ENCODE data around the gene RUFY1.

RUFY1 gene

GRCh38 chr5:179606071-179606909 is 55.9 kb downstream of the RUFY1 start:
- DNase-seq (ENCODE audit: low read depth), result no peak

- no peak for DNase-seq (ENCODE audit: low read depth)
These were observed 56.5 kb downstream of the RUFY1 start for GRCh38 chr5:179606910-179607159.

DNA sequence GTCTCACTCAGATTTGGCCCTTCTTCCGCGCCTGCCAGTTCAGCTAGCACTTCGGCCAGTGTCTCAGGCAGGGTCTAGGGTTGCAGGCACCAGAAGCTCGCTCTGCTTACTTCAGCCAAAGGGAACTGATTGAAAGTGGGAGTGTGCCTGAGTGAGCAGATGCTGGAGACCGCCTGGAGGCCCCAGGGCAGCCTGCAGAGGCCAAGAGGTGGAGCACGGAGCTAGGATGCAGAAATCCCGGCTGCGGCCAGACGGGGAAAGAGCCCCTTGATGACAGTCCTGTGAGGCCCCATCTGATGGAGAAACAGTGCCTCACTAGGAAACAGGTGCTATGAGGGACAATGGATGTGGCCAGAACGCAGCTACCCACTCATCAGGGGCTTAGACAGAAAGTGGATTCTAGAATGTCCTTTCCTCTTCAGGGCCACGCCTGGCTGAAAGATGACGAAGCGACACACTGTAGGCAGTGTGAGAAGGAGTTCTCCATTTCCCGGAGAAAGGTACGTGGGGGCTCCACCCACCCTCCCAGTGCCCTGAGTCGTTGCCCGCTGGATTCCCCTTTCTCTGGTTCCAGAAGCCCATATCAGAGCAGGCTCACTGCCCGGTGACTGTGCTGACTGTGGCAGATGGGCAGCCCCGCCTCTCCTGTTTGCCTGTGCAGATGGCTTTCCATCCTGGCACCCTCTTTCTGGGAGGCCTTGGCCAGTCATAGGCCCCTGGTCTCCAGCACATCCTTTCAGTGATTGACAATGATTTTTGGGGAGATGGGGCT is 57.0 kb downstream of the RUFY1 start:
- DNase-seq (ENCODE audit: low read depth), result no peak

GRCh38 chr5:179608131-179608581 is 57.8 kb downstream of the RUFY1 start:
- DNase-seq (ENCODE audit: low read depth), result peak; percentile 43

- no peak for DNase-seq (ENCODE audit: low read depth)
These were observed 59.4 kb downstream of the RUFY1 start for GRCh38 chr5:179609834-179610108.

GRCh38 chr5:179610109-179610902 is 60.0 kb downstream of the RUFY1 start:
- DNase-seq (ENCODE audit: low read depth), result no peak

DNA sequence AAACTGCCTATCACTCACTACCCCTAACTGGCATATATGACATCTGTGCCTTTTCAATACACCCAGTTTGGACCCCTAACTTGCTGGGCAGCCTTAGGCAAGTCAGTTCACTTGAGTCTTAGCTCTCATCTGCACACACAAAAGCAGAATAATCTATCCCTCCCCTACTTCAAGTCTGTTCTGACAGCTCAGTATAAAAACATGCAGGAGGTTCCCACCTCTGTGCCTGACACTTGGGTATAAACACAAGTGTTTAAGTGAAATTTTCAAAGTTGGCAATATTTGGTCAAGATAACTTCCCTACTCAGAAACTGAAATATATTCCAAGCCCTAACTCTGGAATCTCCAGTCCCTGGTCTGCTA is 60.5 kb downstream of the RUFY1 start:
- no peak for DNase-seq (ENCODE audit: low read depth)

- no peak for DNase-seq (ENCODE audit: low read depth)
These were observed 62.5 kb downstream of the RUFY1 start for GRCh38 chr5:179612577-179613459.

DNA sequence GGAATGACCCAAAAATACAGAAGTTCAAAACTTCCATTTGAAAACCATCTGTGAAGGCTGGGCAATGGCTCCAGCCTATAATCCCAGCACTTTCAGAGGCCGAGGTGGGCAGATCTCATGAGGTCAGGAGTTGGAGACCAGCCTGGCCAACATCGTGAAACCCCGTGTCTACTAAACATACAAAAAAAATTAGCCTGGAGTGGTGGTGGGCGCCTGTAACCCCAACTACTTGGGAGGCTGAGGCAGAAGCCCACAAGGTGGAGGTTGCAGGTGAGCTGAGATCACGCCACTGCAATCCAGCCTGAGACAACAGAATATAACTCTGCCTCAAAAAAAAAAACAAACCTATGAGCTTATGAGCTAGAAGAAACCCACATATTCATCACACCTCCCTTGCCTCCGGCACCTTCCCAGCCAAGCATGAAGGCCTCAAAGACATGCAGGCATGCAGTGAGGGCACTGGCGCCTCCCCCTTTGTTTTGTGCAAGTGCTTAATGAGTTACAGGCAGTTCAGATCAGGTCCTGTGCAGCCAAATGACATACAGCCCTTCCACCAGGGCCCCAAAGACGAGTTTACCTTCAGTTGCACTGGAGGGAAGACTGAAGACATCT is 63.2 kb downstream of the RUFY1 start:
- no peak for DNase-seq (ENCODE audit: low read depth)

GRCh38 chr5:179614745-179615144 is 64.4 kb downstream of the RUFY1 start:
- no peak for DNase-seq (ENCODE audit: low read depth)

DNA sequence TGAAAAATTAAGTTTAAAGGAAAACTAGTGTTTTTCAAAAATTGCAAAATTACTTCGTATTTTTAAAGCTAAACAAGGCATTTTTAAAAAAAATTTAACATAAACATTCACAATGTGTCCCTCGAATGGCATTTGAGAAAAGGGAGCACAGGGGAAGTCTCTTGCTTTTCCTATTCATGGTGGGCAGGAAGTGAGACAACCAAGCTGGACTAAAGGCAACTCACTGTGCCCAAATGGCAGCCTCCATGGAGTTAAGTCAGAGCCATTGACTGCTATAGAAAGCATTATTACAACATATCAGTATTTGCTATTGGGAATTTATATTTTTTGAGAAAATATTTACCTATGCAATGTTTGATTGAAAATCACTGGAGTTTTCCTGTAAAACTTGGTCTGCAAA is 64.8 kb downstream of the RUFY1 start:
- no peak for DNase-seq (ENCODE audit: low read depth)

DNA sequence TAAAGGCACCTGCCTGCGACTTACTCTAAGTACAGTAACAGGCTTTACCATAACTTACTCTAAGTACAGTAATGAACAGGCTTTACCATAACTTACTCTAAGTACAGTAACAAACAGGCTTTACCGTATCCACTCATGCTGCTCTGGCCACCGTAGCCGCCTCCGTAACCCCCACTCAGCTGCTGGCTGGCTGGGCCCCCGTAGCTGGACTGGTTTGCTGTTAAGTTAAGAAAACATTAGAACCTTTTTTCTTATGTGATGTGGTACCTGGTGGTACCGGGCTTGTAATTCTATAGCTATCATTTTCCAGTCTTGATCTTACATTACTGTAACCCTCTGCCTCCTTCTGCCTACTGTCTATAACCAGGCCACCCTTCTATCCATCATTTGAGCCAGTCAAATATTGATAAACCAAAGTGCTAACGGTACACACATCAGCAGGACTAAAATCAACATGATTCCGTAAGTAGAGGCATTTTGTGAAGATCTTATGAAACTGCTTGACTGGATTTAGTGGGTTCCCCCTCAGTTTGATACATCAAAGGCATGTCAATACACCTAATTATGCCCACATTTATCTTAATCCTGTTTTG is 65.7 kb downstream of the RUFY1 start:
- DNase-seq (ENCODE audit: low read depth), result no peak

- DNase-seq (ENCODE audit: low read depth), result no peak
These were observed 67.6 kb downstream of the RUFY1 start for GRCh38 chr5:179617930-179618329.

DNA sequence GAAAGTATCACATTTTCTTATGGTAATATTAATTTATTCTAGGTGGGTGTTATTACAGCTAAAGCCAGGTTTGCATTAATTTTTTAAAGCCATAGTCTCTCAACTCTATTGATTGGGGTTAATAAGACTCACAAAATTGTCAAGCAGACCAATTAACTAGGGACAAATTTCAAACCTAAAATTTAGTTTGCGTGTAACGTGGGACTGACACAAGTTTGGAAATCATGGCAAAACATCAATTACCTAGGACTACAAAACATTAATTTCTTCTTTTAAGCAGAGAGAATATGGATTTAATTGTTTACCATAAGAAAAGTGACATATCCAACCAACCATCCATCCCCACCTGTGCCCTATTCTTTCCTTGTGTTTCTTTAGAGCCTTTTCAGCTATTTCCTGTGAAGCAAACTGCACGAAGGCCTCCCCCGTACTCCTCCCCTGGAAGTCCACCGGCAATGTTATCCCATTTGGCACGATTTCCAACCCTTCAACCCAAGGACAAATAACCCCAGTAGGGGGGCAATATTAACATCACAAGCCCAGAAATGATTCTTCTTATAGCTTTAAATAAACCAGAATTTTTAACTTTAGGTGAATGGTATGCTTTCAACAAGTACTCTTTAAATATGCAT is 68.7 kb downstream of the RUFY1 start:
- no peak for DNase-seq (ENCODE audit: low read depth)

GRCh38 chr5:179619776-179620175 is 69.4 kb downstream of the RUFY1 start:
- peak; percentile 50 for DNase-seq (ENCODE audit: low read depth)

GRCh38 chr5:179620293-179620692 is 69.9 kb downstream of the RUFY1 start:
- no peak for DNase-seq (ENCODE audit: low read depth)

- DNase-seq (ENCODE audit: low read depth), result peak; percentile 37
These were observed 70.5 kb downstream of the RUFY1 start for GRCh38 chr5:179620703-179621350.

DNA sequence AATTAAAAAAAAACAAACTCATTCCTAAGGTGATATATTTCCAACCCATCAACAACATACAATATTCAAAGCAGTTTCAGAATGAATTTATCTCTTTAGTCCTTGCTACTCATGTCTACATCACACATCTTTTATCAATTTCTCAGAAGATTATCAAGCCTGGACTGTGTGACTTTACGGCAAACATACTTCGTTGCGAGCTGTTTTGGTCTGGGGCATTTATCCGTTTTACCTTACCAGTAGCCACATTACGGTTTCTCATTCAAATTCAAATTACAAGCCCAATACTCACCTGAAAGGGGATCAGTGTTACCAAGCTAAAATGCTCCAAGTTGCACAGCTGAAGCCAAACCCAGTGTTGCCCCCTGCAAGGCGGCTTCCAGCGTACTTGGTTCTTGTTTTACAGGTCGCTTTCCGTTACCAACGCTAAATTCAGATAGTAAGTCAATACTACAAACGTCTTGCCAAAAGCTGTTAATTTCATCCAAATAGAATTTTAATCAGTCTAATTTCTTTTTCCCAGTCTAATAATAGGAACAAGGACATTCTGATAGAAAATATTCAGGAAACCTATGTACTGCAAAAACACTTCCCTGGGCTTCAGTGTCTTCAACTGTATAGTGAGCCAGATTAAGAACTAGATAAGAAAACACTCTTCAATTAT is 71.3 kb downstream of the RUFY1 start:
- no peak for DNase-seq (ENCODE audit: low read depth)

DNA sequence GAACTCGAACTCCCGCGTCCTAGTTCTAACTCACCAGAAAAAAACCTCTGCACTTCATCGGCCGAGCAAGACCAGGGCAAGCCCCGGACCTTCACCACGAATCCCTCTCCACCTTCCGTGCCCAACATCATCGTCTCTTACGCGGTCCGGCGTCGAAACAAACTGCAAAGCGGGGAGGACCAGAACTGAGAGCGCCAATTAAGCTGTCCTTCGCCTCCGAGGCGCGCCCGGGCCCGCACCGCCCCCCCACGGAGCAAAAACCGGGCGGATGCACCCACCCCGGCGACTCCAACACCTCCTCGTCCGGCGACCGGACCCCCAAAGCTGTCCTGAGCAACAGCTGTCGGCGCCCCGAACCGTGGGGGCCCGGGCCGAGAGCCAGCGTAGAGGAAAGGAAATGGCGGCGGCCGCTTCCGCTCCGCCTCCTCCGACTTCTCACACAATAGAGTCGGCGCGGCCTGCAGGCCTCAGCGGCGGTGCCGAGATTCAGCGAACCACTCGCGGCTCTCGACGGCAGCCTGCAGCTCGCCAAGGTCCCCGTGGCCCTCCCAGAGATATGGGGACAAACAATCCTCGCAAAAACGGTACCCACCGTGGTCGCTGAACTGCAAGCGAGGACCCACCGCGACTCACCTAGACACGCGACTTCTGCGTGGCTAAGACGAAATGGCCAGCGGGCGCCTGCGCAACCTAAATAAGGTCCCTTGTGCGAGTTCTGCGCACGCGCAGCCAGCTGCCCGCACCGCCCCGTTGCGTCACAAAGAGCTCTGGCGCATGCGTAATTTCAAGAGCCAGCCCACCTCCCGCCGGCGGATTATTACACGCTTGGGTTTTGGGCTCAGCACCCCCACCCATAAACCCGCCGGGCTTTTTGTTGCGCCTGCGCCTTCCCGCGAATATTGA is 72.9 kb downstream of the RUFY1 start, which contains the start of gene HNRNPH1:
TSS of gene HNRNPH1 (minus strand) at position 669 of the 903 bp plus-strand sequence. CDS start at position 131, 538 bp downstream.
- peak; percentile 97 for DNase-seq (ENCODE audit: low read depth)
